Ramos (cell line): Measurements from ENCODE around the gene CEP112.
"Not testable (repeated sequence)": the region's sequence is repeated elsewhere in the genome, so short reads cannot be mapped to it uniquely, and the experiment has no call there.

Source experiments
- in situ Hi-C: fragments of 300-500 bp; cut with MboI; formaldehyde crosslinking; loops from one replicate; pipeline ENCODE4 v1.14.3; 2022; ENCODE audit warnings: low sequenced_read_pairs; ENCODE audit not compliant: unreplicated experiment

The CEP112 gene

DNA sequence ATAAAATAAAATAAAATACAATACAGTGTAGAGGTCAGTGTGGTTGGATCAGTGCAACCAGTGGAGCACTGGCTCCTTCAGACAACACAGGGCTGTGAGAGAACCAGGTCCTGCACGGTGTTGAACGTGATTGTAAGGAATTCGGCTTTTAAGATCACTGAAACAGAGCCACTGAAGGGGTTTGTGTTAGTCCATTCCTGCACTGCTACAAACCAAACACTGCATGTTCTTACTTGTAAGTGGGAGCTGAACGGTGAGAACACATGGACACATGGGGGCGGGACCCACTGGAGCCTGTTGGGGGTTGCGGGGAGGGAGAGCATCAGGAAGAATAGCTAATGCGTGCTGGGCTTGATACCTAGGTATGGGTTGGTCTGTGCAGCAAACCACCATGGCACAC lies 437.3 kb downstream of the CEP112 start:
- in situ Hi-C loops: no loop called here

DNA sequence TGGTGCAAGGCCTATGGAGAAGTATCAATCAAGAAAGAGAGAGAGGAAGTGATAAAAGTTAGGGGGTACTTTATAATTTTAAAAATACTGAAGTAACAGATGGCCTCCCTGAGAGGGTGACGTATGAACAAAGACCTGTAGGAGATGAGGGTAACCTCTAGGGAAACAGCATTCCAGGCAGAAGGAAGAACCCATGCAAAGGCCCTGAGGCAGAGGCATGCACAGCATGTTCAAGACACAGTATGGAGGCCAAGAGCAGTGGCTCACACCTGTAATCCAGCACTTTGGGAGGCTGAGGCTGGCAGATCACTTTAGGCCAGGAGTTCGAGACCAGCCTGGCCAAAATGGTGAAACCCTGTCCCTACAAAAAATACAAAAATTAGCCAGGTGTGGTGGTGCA lies 437.9 kb downstream of the CEP112 start:
- in situ Hi-C loops: no loop called here

GRCh38 chr17:65753348-65753747 lies 438.6 kb downstream of the CEP112 start:
- in situ Hi-C loops: no loop called here

DNA sequence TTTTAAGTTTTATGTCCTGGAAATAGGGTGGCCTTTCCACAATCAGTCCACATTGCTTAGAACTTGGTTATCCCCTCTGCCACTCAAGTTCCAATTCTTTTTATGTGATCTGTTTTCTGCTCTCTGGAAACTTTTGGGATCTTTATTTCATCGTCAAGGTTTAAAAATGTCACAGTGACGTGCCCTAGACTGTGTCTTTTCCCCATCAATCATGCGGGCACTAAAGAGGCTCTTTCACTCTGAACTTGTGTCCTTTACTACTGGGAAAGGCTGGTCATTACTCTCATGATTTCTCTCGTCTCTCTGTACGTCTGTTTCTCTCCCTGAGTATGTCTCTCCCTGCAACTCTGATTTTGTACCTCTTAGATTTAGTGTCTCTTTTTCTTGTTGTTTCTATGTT lies 440.7 kb downstream of the CEP112 start:
- in situ Hi-C loops: no loop called here

DNA sequence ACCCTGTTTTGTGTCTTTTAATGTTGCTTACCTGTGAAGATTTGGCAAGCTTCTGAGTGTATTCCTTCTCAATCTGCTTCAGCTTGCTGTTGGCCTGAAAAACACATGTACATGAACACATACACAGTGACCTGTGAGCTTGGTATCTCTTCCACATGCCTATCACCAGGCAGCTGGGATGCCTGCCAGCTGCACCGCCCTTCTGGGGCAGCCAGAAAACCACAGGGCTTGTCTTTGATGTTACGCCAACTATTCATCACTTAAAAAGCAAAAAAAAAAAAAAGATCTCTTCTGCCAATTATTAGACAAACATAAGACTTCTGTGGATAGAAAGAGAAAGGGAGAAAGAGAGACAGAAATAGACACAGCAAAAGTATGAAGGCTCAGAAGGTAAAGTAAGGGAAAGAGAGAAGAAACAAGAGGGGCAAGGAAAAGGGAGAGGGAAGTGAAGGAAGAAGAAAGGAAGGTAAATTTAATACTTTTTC lies 441.3 kb downstream of the CEP112 start:
- in situ Hi-C loops: no loop called here

DNA sequence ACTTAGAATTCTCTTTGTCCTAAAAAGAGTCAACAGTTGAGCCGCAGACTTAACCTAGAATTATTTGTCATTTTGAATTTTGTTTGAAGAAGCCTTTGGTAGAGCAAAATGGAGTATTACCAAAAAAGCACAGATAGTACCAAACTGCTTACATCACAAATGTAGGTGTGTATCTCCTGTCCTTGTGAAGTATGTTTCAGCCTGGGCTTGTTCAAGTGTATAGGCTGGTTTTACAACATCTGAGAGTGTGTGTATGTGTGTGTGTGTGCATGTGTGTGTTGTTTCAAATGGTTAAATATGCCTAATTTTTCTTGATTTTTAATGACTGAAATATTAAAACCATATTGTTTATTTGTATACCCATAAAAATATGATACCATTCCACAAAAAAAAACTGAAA lies 441.8 kb downstream of the CEP112 start:
- in situ Hi-C loops: no loop called here

DNA sequence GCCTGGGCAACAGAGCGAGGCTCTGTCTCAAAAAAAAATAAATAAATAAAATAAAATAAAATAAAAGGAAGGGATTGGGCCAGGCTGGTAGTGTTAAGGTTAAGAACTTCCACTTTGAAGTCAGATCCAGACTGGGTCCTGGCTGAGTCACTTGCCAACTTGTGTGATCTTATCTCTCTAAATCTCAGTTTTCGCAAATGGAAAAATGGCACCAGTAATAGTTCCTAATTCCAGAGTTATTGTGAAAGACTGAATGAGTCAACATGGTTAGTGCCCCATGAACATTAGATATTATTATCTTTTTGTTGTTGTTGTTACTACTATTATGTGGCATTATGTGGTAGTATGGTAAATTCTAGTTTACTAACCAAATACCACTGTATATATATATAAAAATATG lies 442.5 kb downstream of the CEP112 start:
- in situ Hi-C loops: no loop called here

DNA sequence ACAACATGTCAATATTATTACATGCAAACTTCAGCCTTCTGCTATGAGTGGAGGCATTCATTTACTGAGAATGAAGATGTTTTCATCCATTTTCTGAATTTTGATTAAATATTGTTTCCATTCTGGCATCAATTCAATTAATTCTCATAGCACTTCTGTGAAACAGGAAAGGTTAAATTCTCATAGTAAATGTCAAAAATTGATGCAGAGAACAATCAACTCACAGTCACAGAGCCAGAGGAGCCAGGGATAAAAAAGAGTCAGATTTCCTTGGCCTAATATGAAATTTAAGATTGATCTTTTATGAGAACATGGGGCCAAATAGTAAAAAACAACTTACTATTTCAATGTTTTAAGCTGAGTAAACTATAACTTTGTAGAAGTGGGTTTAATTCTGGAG lies 446.7 kb downstream of the CEP112 start:
- in situ Hi-C loops: no loop called here

- in situ Hi-C loops: no loop called here
Measured at GRCh38 chr17:65743308-65743655, 448.7 kb downstream of the CEP112 start.

DNA sequence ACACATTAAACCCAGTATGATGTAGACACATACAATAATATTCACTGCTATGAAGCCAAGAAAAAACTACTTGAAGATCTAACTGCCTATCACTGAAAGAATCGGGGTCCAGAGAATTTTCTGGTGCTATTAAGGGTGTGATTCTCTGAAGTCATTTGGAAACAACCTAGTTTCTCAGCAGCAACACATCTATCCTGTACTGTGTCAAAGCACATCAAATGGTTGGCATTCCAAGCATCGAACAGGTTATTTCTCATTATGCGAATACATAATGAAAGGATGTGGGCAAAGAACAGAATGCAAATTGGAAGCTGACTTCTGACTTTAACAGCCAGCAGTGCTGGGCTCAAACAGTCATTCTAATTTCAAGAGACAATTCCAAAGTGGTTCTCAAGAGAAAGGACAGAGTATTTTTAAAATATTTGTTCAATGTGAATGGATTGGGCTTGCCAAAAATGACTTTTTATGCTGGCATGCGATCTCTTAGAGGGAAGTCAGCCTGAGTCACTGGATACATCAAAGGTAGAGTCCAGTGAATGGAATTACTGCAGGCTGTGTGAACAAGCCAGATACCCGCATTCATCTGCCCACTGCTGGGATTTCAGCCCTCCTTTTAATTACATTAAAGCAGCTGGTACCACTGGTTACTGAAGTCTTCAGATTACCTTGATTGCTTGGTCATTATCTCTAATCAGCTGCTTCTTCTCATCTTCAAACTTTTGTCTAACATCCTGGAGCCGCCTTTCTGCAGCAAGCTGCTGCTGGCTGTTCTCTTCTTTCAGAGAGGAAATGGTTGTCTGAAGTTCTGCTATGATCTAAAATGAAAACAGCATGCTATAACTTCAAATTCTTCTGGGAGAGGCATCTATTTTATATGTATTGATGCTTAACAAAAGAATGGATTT lies 449.3 kb downstream of the CEP112 start:
- in situ Hi-C loops: no loop called here

- in situ Hi-C loops: no loop called here
Measured at GRCh38 chr17:65741710-65742109, 450.2 kb downstream of the CEP112 start.

GRCh38 chr17:65739034-65739433 lies 452.9 kb downstream of the CEP112 start:
- in situ Hi-C loops: no loop called here

- in situ Hi-C loops: no loop called here
Measured at GRCh38 chr17:65737451-65737850, 454.5 kb downstream of the CEP112 start.

DNA sequence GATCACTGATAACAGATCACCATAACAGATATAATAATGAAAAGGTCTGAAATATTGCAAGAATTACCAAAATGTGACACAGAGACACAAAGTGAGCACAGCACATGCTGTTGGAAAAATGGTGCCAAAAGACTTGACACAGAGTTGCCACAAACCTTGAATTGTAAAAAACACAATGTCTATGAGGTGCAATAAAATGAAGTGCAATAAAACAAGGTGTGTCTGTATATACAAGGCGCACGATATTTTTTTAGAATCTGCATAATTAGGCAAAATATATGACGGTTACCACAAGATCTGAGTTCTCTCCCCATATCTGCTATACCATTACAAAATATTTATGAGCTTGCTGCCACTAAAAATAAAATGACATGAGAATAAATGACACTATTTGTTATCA lies 458.6 kb downstream of the CEP112 start:
- in situ Hi-C loops: no loop called here

DNA sequence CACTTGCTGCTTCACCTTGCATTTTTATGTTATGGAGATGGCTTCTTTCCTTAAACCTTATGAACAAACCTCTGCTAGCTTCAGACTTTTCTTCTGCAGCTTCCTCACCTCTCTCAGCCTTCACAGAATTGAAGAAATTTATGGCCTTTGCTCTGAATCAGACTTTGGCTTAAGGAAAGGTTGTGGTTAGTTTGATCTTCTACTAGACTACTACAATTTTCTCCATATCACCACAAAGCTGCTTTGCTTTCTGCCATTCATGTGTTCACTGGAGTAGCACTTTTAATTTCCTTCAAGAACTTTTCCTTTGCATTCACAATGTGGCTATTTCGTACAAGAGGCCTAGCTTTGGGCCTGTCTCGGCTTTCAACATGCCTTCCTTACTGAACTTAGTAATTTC lies 459.3 kb downstream of the CEP112 start:
- in situ Hi-C loops: not testable (repeated sequence)

DNA sequence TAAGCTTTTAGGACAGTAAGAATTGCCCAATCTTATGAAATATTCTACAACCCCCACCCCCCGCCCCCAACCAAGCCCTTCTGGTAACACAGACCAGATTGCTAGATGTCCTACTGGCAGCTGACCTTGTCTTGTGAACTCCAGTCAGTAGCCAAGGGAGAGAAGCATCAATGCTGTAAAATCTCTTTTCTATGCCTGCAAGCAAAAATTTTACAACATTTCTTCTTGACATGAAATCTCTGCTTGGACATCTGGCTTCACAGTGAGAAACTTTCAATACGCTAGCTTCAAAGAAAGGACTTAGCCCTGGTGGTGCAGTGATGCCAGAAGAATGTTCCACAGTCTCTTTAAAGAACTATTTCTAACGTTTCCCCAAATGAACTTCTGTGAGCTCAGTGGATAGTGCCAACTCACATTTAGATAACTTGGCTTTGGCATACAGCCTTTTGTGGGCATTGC lies 461.2 kb downstream of the CEP112 start:
- in situ Hi-C loops: no loop called here

GRCh38 chr17:65729207-65729606 lies 462.7 kb downstream of the CEP112 start:
- in situ Hi-C loops: no loop called here

DNA sequence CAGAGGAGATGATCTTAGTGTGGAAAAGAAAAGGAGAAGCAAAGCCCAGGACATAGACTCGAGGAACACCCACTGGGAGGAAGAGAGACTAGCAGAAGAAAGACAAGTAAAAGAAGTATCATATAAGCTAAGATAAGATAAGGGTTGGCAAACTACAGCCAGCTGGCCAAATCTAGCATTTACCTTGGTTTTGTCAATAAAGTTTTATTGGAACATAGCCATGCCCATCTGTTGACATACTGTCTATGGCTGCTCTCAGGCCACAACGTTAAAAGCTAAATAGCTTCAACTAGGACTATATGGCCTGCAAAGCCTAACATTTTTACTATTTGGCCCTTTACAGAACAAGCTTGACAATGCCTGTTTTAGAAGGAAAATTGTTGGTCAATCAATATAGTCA lies 464.1 kb downstream of the CEP112 start:
- in situ Hi-C loops: no loop called here

DNA sequence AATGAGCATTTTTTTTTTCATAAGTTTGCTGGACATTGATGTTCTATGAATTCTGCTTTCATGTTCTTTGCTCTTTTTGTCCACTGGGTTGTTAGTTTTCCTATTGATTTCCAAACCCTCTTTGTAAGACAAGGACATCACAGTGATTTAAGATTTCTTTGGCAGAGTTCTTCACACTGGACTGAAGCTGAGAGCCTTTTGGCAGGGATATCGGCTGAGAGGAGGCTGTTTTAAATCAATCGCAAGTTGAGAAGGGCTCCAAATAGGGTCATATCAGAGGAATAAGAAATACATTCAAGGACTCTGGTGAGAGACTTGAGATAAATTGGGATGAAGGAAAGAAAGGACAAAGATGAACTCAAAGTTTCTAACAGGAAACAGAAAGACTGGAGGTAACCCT lies 464.7 kb downstream of the CEP112 start:
- in situ Hi-C loops: no loop called here

- in situ Hi-C loops: no loop called here
Measured at GRCh38 chr17:65723431-65724151, 468.3 kb downstream of the CEP112 start.

DNA sequence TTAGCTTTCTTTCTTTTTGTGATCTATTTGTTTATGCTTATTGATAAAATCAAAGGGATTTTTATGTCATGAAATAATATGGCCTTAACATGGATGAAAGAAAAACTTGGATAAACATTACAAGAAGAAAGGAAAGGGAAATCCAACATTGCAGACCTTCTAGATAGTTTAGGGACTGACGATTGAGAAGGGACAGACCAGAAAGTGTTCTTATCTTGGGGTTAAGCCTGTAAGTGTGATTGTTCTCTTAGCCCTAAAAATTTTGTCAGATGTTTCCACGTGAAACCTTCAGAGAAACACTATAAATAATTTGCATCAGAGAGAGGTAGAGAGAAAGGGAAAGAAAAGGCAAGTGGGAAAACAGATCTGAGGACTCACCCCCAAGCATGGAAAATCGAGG lies 473.3 kb downstream of the CEP112 start:
- in situ Hi-C loops: no loop called here
